ENCODE data around the gene DCST1.

DCST1 gene

GRCh38 chr1:155032886-155033285 is 738 bp upstream of the DCST1 start:
- no peak for DNase-seq (ENCODE audit: low read depth in 2 of 2)

DNA sequence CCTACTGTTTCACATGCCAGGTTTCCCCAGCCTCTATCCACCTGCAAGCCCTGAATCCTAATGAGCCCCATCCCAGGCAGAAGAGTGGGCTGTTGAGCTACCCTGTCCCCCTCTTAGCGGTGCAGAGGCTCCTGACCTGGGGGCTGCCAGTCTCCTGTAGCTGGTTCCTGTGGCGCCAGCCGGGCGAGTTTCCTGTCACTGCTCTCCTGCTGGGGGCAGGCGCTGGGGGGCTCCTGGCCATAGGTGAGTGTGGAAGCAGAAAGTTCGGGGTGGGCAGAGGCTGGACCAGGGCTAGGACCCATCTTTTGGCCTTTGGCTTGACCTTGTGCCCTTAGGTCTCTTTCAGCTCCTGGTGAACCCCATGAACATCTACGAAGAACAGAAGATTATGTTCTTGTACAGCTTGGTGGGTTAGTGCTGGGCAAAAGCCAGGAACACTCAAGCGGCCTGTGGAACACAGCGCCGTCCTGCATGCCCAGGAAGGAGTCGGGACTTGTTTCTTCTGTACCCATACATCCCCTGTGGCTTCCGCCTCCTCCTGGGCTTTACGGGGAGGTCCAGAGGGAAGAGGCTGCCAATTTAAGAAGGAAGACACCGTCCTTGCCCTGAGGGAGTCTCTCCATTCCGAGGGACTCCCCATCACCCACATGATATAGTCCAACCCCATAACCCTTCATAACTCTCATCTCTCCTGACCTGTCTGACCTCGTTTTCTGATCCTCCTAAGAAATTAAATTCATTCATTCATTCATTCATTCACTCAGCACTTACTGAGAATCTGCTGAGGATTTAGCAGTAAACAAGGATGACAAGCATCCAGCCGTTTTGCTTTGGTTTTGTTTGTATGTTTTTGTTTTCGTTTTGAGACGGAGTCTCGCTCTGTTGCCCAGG is 939 bp downstream of the DCST1 start:
- DNase-seq (ENCODE audit: low read depth in 2 of 2): no peak

DNA sequence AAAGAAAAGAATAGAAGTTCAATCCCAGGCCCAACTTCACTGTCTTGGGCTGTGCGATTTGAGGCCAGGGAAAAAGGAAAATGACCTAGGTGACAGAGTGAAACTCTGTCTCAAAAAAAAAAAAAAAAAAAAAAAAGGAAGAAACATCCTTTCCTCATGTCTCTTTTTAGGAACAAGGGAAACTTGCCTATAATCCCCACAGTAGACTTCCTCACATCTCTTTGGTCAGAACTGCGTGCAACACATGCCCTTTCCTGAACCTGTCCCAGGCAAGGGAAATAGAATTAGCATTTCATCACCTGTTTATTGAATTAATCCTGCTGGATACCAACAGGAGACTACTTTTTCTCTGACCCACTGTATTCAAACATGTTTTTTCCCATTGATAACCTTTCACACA is 2.3 kb downstream of the DCST1 start:
- DNase-seq (ENCODE audit: low read depth in 2 of 2): no peak

- DNase-seq (ENCODE audit: low read depth in 2 of 2): no peak
Measured at GRCh38 chr1:155037043-155037442, 3.4 kb downstream of the DCST1 start.

- no peak for DNase-seq (ENCODE audit: low read depth in 2 of 2)
Measured at GRCh38 chr1:155037851-155038441, 4.3 kb downstream of the DCST1 start.

- DNase-seq (ENCODE audit: low read depth in 2 of 2): no peak
Measured at GRCh38 chr1:155038602-155039307, 5.1 kb downstream of the DCST1 start.

- DNase-seq (ENCODE audit: low read depth in 2 of 2): no peak
Measured at GRCh38 chr1:155039308-155039669, 5.7 kb downstream of the DCST1 start.

DNA sequence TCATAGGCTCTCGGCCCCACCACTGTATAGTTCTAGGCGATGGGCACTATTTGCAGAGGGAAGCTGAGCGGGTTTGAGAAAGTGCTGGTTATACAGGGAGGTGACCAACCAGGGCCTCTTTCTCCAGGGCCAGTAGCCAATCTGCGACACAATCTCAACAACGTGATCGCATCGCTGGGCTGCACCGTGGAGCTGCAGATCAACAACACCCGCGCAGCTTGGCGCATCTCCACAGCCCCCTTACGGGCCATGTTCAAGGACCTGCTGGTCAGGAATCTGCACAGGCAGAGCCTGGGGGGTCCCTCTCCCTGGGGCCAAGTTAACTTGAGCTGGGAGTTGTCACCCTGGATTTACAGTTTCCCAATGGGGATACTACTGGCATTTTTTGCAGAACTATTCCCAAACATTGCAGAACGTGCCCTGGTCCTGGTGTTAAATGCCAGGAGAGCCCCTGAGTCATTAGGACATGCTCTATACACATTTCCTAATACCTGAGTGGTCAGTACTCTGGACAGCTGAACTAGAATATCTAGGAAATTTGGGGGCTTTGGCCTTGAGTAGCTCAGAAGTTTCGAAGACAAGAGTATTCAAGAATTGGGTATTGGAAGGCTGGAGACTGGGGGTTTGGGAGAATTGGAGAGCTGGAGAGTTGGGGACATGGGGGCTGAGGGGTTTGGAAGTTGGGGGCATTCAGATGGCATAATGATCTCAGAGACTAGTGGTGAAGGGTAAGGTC is 6.9 kb downstream of the DCST1 start:
- DNase-seq (ENCODE audit: low read depth in 2 of 2): no peak

DNA sequence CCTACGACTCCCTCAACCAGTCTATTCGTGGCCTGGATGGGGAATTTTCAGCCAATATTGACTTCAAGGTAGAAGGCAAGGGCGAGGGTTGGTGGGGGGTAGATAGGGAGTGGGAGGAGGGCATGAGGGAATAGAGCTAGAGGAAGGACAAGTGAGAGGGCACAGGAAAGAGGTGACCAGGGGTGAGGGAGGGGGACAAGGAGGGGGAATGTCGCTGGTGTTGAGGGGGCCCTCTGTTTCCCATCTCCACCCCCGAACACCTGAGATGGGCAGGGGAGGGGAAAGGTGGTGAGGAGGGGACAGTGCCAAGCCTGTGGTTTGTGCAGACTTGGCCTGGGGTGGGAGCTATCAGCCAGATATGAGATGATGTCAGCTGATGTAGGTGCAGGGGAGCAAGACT is 9.2 kb downstream of the DCST1 start:
- DNase-seq (ENCODE audit: low read depth in 2 of 2): no peak

DNA sequence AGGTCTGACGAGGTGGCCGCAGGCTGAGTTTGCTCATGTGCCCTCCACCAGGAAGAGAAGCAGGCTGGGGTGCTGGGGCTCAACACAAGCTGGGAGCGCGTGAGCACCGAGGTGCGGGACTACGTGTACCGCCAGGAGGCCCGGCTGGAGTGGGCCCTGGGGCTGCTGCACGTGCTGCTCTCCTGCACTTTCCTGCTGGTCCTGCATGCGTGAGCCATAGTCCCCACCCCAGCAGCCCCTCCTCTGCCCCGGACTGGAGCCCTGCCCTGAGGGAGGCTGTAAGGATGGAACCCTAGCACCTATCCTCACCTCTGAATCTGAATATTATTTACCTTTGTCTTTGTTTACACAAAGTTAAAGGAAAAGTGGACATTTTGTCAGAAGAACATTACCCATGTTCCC is 9.7 kb downstream of the DCST1 start:
- no peak for DNase-seq (ENCODE audit: low read depth in 2 of 2)

- no peak for DNase-seq (ENCODE audit: low read depth in 2 of 2)
Measured at GRCh38 chr1:155043793-155044192, 10.2 kb downstream of the DCST1 start.

- no peak for DNase-seq (ENCODE audit: low read depth in 2 of 2)
Measured at GRCh38 chr1:155044365-155044764, 10.7 kb downstream of the DCST1 start.

GRCh38 chr1:155044812-155045657 is 11.4 kb downstream of the DCST1 start:
- DNase-seq (ENCODE audit: low read depth in 2 of 2): peak in 1 of 2 experiments; percentile 45

DNA sequence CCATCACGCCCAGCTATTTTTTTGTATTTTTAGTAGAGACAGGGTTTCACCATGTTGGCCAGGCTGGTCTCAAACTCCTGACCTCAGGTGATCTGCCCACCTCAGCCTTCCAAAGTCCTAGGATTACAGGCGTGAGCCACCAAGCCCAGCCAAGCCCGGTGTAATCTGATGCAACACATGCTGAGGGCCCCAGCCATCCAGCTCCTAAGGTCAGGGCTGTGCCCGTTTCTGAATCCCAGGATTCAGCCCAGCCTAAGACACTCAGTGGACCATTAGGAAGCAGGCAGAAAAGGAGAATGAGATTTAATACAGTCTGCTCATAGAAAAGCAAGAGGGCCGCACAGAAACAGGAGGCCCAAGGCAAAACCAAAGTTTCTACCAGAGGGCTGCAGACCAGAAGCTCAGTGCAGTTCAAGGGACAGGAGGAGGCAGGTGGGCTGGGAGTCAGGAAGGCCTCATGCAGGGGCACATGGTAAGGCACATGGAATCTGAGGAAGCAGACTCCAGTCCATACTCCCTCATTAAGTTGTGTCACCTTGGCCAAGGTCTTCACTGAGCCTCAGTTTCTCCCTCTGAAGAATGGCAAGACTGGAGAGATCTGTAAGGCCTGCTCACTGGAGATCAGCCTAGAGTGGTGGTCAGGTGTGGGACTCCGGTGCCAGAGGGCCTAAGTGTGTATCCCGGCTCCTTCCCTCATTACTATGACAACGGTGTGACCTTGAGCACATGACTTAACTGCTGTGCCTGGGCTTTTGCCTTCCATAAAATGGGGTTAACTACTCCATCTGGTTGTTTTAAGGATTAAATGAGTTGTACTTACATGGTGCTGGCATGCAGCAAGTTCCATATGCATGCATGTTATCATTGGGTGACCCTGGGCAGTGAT is 15.1 kb downstream of the DCST1 start:
- DNase-seq (ENCODE audit: low read depth in 2 of 2): no peak

- no peak for DNase-seq (ENCODE audit: low read depth in 2 of 2)
Measured at GRCh38 chr1:155049651-155050559, 16.3 kb downstream of the DCST1 start.

DNA sequence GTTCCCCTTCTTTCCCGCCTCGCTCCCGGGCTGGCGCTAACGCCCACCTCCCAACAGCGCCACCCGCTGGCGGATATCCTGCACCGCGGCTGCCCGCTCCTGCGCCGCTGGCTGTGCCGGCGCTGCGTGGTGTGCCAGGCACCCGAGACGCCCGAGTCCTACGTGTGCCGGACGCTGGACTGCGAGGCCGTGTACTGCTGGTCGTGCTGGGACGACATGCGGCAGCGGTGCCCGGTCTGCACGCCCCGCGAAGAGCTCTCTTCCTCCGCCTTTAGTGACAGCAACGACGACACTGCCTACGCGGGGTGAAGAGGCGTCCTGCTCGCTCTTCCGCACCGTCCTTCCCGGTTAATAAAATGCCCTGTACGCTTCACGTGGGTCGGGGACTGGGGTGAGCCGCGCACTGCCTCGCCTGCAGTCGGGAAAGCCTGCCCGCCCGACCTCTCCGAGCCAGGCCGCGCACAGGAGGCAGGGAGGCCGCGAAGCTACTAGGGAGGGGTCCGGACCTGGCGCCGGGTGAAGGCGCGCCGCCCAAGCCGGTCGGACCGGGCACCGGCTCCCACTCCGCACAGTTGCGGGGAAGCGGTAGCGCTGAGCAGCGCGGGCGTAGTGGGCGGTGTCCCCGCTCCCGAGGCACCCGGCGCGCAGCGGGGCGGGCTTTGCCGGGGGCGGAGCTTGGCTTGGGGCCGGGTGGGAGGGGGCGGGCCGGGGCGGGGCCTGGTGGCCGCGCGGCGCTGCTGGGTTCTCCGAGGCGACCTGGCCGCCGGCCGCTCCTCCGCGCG is 17.1 kb downstream of the DCST1 start, which contains the start of gene ADAM15:
TSS of gene ADAM15 (plus strand) at position 757 of the 782 bp plus-strand sequence. CDS start 71 bp downstream, outside the sequence.
- DNase-seq (ENCODE audit: low read depth in 2 of 2): peak; percentile 59 to 72

DNA sequence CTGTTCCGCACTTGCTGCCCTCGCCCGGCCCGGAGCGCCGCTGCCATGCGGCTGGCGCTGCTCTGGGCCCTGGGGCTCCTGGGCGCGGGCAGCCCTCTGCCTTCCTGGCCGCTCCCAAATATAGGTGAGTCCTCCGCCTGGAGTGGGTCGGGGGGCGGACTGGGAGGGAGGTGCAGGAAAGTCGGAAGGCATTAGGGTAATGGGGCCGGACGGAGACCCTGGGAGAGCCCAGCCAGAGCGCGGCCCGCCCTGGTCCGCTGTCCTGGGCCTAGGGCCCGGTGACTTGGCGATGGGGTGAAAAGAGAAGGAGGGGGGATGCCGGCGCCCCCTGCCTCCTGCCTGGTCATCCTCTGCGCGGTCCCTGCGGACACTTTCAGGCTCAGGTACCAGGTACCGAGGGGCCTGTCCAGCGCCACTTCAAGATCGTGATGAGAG is 17.7 kb downstream of the DCST1 start:
- no peak for DNase-seq (ENCODE audit: low read depth in 2 of 2)
